AG04450 (cell line): ENCODE data around the gene SETMAR. TPM values are rescaled to one million over a fixed set of nuclear protein-coding genes. Genes with fewer than 3 reads are reported as not detected.
"Not testable (repeated sequence)": the region's sequence is repeated elsewhere in the genome, so short reads cannot be mapped to it uniquely, and the experiment has no call there.

ENCODE experiments used
- CTCF ChIA-PET: fragments of 300-600, 350-600 bp; formaldehyde crosslinking; extraction: SDS; loops from one replicate; lab custom pipeline; 2022; ENCODE audit warnings: antibody characterized with exemption, inconsistent platforms; lab: Charles Lee
- POLR2A ChIA-PET: fragments of 350-600 bp; formaldehyde crosslinking; extraction: SDS; loops from one replicate; lab custom pipeline; 2021; ENCODE audit warnings: antibody characterized with exemption, inconsistent platforms; lab: Yijun Ruan, JAX
- DNase-seq: peaks from one replicate; pipeline ENCODE4 v3.0.0-alpha.2; 2011; ENCODE audit warnings: low read depth, low spot score
- H3K27ac ChIP-seq: one replicate; pipeline ENCODE4 v1.5.1; 2012; ENCODE audit warnings: low read depth, low read length, control low read depth
- H3K27me3 ChIP-seq: one replicate; pipeline ENCODE4 v1.6.0; 2012; ENCODE audit warnings: low read length; ENCODE audit not compliant: control insufficient read depth, insufficient read depth
- H3K4me3 ChIP-seq: 2 replicates; pipeline ENCODE4 v1.5.1; 2011; ENCODE audit warnings: mild to moderate bottlenecking, low read depth, low read length, control low read depth
- H3K9me3 ChIP-seq: 2 replicates; pipeline ENCODE4 v1.5.1; 2012; ENCODE audit warnings: low read length; ENCODE audit not compliant: control insufficient read depth, insufficient read depth
- polyA plus RNA-seq: library from polyadenylated mRNA; depleted of rRNA; stranded (reverse); fragments of >200 nt; gene quantifications from 2 replicates; pipeline ENCODE4 v1.2.3, GENCODE V29; 2011
- TF ChIP-seq, protein P1 (sequence below): IDR thresholded peaks from 2 replicates; pipeline ENCODE4 v1.5.1; 2011; ENCODE audit warnings: low read depth, low read length, control low read depth, inconsistent platforms

SETMAR gene
- polyA plus RNA-seq, 1 experiment: 16.8 TPM

DNA sequence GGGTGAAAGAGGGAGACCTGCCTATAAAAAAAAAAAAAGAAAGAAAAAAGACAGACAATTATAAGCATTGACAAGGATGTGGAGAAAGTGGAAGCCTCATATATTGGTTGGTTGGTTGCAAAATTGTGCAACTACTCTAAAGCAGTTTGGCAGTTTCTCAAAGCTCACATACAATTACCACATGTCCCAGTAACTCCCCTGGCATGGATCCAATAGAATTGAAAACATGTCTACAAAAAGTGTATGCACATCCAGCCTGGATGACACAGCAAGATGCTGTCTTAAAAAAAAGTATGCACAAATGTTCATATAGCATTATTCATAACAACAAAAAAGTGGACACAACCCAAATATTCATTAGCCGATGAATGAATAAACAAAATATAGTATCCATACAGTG lies 19.5 kb downstream of the SETMAR start:
- Histone ChIP-seq H3K9me3 (no peaks in the 10 kb centered on the region), H3K4me3 (no peak overlapping the region), H3K27me3 (no peaks in the 10 kb centered on the region), H3K27ac (no peak overlapping the region)
- ChIA-PET CTCF (interaction anchor here (0.9 to 1.5 kb wide), 2 partner anchors 310 to 389 kb away, joined by 3 to 6 read pairs; no protein-coding TSS in a partner anchor), POLR2A (interaction anchor here (0.7 to 1.0 kb wide), 2 partner anchors 171 to 260 kb away, joined by 3 to 5 read pairs; partner anchors contain the start of gene ITPR1)
- TF ChIP-seq, protein P1, sequence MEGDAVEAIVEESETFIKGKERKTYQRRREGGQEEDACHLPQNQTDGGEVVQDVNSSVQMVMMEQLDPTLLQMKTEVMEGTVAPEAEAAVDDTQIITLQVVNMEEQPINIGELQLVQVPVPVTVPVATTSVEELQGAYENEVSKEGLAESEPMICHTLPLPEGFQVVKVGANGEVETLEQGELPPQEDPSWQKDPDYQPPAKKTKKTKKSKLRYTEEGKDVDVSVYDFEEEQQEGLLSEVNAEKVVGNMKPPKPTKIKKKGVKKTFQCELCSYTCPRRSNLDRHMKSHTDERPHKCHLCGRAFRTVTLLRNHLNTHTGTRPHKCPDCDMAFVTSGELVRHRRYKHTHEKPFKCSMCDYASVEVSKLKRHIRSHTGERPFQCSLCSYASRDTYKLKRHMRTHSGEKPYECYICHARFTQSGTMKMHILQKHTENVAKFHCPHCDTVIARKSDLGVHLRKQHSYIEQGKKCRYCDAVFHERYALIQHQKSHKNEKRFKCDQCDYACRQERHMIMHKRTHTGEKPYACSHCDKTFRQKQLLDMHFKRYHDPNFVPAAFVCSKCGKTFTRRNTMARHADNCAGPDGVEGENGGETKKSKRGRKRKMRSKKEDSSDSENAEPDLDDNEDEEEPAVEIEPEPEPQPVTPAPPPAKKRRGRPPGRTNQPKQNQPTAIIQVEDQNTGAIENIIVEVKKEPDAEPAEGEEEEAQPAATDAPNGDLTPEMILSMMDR: no peak
- DNase-seq: peak; percentile 62

DNA sequence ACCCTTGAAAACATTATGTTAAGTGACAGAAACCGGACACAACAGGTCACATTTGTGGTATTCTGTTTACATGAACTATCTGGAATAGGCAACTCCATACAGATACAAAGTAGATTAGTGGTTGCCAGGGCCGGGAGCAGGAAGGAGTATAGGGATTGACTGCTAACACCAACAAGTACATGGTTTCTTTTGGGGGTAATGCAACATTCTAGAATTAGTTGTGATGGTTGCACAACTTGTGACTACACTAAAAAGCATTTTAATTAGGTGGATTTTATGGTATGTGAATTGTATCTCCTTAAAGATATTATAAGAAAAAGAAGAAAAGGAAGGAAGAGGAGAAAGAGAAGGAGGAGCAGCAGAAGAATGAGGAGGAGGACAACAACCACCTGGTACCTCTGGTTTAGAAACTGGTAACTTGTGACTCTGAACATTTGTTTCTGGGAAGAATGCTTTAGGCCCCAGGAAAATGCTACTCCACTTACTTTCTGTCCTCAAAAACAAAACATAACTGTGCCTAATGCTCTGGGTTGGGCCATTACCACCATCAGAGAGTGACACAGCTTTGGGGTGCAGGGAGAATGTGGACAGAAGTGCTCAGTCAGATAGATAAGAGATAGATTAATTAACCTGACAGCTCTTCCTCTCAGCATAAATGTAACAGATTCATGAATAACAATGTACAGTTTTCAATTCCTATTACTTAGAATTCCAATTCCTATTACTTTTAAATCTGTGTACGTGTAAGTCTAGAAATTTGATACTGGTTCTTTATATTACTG lies 20.3 kb downstream of the SETMAR start:
- CTCF ChIA-PET: no interaction called here

DNA sequence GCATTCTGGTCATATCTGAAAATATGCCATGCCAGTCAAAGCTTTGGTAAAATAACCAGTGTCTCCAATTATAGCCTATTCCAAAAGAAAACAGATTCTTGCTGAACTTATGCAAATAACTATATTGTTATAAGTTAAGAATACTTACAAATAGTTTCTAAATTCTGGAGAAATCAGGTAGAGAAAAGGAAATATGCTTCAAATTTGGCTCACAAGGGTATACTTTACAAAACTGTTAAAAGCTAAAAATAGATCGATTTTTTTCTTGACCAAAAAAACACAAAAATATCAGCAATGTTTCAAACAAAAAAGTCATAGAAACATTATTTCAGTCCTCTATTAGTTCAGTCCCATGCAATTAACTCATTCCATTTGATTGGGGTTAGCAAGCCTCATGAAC lies 23.7 kb downstream of the SETMAR start:
- Histone ChIP-seq H3K9me3 (peaks cover 3% of the 10 kb centered on the region; the same call in 1 of the 2 replicates), H3K4me3 (no peak overlapping the region), H3K27me3 (no peaks in the 10 kb centered on the region), H3K27ac (no peak overlapping the region)
- no peak for DNase-seq
- TF ChIP-seq, protein P1: no peak
- ChIA-PET CTCF (interaction anchor here (1.2 to 1.6 kb wide), 2 partner anchors 24 to 307 kb away, joined by 6 to 7 read pairs; no protein-coding TSS in a partner anchor), POLR2A (no interaction called here)

More for the DNA sequence above, 20.3 kb downstream of the SETMAR start:
- H3K9me3 ChIP-seq: no peaks in the 10 kb centered on the region
- no peak overlapping the region for H3K4me3 ChIP-seq
- H3K27me3 ChIP-seq: no peaks in the 10 kb centered on the region
- DNase-seq: no peak
- TF ChIP-seq, protein P1: no peak
- POLR2A ChIA-PET: interaction anchor here (1.0 kb wide), 1 partner anchor 170 kb away, joined by 5 read pairs; the partner anchor contains the start of gene ITPR1
- H3K27ac ChIP-seq: no peak overlapping the region

DNA sequence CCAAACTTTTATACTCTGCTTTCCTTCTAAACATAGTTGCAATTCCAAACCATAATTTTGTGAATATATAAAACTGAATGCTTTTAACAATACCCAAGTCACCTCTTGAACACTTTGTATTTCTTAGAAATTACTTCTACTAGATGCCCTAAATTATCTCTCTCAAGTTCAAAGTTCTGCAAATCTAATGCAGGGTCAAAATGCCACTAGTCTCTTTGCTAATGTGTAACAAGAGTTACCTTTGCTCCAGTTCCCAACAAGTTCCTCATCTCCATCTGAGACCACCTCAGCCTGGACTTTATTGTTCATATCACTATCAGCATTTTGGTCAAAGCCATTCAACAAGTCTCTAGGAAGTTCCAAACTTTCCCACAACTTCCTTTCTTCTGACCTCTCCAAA lies 26.6 kb downstream of the SETMAR start:
- H3K4me3 ChIP-seq, POLR2A ChIA-PET, H3K27ac ChIP-seq, CTCF ChIA-PET, H3K9me3 ChIP-seq, H3K27me3 ChIP-seq, DNase-seq: not testable (repeated sequence)

DNA sequence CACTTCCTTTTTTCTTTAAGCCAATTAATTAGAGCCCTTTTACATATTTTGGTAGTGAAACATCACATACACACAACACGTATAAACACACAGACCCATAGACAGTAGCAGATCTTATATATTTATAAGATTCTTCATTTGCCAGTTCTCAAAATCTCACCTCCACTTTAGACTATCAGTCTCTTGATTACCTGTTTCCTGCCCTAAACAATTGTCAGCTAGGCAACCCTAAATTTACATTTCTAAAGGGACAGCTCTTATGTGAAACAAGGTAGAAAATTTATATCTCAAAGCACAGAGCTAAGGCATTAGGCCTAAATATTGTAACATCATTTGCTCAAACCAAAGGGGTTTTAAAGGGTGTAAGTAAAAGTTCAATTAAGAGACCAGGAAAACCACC lies 28.9 kb downstream of the SETMAR start:
- Histone ChIP-seq H3K9me3 (peaks cover 3% of the 10 kb centered on the region; the same call in 1 of the 2 replicates), H3K27ac (no peak overlapping the region), H3K27me3 (no peaks in the 10 kb centered on the region), H3K4me3 (no peak overlapping the region)
- ChIA-PET POLR2A (interaction anchor here (0.7 kb wide), 1 partner anchor 161 kb away, joined by 3 read pairs; the partner anchor contains the start of gene ITPR1), CTCF (no interaction called here)
- DNase-seq: no peak
- TF ChIP-seq, protein P1: no peak
